Raji (cell line): ENCODE measurements around the gene RPP38.

Experiments
- POLR2A ChIP-seq: IDR thresholded peaks from 2 replicates; pipeline ENCODE4 v1.6.1; 2011; ENCODE audit warnings: low read depth, low read length, control low read depth; ENCODE audit not compliant: insufficient read depth

The RPP38 gene

DNA sequence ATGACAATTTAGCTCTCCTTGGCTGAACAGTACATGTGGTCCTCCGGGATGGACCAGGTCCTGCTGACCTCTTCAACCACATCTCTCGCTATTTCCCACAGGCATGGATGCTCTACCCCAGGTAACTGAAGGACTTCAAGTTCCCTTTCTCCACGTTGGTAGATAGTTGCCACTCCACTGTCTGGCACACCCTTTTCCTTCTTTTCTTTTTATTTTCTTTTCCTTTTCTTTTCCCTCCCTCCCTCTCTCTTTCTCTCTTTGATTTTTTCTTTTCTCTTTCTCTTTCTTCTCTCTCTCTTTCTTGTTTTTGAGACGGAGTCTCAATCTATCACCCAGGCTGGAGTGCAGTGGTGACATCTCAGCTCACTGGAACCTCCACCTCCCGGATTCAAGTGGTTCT, 5.7 kb upstream of the RPP38 start:
- TF ChIP-seq POLR2A: no peak

DNA sequence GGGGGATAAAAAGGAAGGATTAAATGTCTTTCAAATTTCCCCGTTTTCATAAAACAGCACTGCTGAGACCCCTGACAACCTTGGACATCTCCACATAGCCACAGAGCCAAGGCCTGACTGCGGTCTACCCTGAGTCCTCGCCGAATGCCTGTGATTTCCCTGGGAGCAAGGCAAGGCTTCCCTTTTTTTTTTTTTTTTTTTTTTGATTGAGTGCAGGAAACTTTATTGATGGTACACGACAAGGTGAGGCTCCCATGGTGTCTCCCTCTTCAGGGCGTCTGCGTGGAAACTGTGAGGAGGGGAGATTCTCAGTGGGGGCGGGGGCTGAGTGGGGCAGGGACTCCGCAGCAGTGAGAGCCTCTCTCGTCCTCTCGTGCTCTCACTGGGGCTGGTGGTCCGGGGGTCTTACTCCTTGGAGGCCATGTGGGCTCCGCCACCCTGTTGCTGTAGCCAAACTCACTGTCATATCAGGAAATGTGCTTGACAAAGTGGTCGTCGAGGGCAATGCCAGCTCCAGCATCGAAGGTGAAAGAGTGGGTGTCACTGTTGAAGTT, 4.2 kb upstream of the RPP38 start:
- TF ChIP-seq POLR2A: no peak

DNA sequence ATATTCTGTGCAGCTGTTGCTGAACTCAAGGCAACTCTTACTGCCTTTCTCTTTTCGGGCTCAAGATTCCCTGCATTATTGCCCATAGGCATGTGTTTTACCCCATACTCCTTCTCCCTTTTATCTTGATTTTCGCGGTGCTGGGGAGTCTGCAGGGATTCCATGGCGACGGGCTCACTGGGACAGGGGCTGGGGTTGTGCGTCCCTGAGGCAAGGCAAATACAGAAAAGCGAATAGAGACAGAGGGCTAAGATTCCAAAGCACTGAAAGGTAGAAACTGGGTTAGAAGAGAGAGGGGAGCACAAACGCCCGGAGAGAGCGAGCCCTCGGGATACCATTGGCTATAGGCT, 519 bp upstream of the RPP38 start:
- TF ChIP-seq POLR2A: no peak

DNA sequence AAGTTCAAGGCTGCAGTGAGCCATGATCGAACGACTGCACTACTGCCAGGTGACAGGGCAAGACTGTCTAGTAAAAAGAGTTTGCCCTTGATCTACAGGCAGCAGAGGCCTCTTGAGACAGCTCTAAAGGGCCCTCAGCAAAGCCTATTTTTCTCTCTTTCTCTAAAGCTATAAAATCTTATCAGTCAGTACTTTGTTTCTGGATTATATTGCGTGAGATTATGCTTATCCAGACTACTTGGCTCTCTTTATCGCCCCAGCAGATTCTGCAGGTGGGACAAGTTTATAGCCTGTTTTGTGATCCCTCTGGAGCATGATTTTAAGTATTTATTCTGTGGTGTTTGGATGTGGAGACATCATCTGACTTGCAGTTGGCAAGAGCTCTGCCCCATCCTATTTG, 2.7 kb downstream of the RPP38 start:
- no peak for TF ChIP-seq POLR2A

DNA sequence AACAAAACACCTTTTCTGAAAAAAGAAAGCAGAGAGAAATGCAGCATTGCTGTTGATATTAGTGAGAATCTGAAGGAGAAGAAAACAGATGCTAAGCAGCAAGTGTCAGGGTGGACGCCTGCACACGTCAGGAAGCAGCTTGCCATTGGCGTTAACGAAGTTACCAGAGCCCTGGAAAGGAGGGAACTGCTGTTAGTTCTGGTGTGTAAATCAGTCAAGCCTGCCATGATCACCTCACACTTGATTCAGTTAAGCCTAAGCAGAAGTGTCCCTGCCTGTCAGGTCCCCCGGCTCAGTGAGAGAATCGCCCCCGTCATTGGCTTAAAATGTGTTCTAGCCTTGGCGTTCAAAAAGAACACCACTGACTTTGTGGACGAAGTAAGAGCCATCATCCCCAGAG, 6.4 kb downstream of the RPP38 start:
- no peak for TF ChIP-seq POLR2A

DNA sequence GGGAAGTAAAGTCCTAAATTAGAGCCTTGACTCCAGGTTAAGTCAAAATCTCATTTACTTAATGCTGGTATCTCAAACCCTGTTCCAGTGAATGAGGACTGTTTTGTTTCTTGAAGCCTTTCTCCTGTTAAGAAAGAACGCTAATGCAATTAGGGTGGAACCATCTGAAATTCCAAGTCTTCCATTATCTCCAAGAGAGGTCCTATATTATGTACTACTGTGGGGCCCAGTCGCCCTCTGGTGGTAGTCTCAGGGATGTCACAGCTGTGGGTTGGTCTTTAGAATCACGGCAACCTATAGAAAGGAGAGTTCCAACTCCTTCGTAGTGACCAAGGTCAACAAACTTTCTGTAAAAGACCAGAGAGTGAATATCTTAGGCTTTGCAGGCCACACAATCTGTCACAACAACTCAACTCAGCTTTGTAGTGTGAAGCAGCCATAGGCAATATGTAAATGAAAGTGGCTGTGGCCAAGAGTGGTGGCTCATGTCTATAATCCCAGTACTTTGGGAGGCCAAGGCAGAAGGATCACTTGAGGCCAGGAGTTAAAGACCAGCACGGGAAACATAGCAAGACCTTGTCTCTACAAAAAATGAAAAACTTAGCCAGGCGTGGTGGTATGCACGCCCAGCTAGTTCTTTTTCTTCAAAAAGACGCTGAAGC, 9.3 kb downstream of the RPP38 start:
- no peak for TF ChIP-seq POLR2A

DNA sequence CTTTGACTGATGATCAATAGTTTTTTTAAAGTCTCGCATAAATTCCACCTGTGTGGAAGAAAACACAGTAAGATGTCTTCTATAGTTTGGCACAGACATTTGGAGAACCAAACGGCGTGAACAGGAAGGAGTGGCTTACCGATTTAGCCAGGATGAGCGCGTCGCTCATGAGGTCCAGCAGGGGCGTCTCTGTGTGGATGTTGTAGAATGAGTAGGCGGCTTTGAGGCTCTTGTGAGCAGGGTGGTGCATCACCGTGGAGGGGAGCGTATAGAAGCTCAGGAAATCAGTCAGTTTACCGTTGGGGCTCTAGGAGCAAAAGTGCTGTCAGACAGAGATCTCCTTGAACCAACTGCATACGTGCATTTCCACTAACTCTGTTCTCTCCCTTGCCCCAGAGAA, 15.5 kb downstream of the RPP38 start:
- TF ChIP-seq POLR2A: no peak

DNA sequence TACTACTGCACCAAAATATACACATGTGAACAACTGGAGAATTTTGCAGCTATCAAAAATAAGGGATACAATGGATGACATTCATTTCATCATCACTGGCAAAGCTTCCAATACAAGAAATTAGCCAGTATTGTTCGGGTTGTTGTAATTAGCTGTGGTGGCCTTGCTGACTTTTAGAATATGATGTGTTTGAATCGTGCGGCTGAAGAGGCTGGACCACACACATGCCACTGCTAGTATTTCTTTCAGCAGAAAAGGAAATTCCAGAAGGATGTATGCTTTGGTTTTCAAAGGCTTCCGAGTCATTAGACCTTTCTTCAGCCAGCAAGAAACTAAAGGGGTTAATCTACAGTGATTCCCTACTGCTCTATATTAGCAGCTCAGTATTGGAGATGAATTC, 16.6 kb downstream of the RPP38 start:
- no peak for TF ChIP-seq POLR2A

DNA sequence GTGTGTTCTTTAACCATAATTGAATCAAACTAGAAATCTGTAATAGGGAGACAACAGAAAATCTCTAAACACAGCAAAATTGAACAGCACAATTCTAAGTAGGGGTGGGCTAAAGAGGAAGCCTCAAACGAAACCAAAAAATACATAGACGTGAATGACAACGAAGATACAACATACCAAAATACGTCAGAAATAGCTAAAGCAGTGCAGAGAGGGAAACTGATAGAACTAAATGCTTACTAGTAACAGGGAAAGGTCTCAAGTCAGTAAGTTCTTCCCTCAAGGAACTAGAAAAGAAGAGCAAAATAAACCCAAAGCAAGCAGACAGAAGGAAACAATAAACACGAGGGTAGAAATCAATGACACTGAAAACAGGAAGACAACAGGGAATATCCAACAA, 19.1 kb downstream of the RPP38 start:
- no peak for TF ChIP-seq POLR2A

DNA sequence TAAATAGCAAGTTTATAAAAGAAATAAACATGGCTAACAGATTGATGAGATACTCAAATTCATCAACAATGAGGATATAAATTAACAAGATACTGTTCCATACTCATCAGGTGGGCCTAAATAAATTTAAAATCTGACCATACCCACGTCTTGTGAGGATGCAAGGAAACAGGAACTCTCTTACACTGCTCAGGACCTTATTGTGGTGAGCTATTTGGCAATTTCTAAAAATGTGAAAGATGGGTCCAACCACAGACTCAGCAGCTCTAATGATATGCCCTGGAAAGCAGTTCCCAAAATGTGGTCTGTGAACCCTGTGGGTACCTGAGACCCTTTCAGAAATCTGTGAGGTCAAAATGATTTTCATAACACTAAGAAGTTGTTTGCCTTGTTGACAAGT, 21.5 kb downstream of the RPP38 start:
- no peak for TF ChIP-seq POLR2A

DNA sequence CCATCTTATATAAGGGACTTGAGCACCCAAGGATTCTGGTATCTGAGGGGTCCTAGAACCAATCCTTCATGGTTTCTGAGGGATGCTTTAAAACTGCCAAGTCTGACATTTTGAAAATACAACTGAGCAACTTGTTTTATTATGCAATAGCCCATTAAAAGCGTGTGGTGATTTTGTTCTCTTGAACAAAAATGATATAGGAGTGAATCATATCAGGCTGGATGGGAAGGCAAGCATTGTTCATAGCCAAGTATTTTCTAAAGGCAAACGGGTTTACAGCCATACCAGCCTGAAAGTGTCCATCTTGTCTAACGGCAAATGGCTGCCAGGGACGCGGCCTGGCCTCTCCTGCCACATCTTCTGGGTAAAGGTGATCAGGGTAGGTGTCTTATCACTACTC, 23.4 kb downstream of the RPP38 start:
- TF ChIP-seq POLR2A: no peak

DNA sequence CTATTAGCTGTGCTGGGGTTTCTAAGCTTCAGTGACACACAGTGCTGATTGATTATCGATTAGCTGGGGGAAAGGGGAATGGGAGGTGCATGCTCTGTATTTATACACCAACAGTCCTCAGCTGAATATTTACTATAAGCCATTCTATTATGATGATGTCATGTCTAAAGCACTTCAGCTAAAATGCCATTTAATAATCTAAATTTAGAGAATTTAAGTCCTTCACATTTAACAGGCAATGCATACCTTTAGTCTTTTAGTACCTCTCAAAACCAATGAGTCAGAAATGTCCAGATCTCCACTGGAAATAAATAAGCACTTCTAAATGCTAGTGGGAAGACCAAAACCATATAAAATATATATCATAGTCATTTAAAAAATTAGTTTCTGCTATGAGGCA, 24.6 kb downstream of the RPP38 start:
- TF ChIP-seq POLR2A: no peak

DNA sequence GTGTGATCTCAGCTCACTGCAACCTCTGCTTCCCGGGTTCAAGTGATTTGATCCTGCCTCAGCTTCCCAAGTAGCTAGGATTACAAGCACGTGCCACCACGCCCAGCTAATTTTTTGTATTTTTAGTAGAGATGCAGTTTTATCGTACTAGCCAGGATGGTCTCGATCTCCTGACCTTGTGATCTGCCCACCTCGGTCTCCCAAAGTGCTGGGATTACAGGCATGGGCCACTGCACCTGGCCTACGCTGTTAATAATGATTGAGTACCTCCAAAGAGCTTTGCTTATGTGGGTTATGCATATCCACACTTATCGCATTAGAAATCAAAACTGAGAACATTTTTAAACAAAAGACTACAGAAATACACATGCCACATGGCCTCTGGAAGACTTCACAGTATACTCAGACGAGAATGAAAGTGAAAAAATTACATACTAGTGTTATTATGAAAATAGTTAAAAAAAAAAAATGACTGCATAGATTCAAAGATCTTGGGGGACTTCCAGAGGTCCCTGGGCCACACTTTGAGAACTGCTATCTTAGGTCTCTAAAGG, 25.4 kb downstream of the RPP38 start:
- TF ChIP-seq POLR2A: no peak

DNA sequence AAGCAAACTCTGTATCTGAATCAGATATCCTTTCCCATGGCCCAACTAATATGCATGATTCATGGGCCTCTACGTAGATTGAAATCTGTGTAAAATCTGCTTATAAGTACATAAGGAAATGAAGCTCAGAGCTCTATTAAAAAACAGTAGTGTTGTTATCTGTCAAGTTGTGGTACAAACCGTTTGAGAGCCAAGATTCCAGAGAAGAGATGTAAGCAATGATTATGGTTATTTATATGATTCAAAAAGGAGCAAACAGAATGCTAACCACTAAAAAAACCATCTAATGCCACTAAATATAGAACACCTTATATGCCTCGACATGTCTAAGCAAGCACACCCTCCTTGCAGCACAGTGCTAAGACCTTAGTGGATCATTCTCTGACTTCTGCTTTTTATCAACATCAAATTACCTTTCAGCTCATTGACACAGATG, 26.6 kb downstream of the RPP38 start:
- no peak for TF ChIP-seq POLR2A

DNA sequence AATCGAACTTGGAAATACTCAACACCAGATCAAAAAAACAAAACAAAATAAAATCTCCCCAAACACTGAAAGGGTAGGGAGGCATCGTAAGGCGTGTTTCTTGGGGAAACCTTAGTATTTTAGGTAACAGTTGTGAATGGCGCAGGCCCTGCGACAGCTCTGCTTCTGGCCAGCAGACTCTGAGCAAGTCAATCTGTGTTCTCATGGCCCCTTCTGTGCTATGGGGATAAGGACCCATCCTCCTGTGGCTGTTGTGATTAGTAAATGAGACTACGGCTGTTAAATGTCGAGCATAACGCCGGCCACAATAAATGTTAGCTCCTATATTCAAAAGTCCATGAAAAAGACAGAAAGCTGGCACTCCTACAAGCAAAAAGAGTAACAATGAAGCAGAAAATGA, 27.0 kb downstream of the RPP38 start:
- no peak for TF ChIP-seq POLR2A

DNA sequence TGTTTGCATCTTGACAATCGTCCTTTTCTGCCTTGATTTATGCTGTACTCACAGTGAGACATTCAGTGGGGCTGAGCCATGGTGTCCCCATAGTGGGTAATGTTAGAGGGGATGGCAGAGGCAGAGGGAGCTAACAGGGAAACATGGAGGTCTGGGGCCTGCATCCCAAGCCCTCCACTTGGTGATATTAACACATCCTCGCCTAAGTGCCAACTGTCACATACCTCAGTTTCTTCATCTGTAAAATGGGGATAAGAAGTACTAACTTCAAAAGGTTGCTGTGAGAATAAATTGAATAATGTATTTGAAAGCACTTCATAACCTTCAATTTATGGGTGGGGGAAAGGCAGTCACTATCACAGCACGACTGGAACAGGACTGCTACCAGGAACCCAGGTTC, 27.8 kb downstream of the RPP38 start:
- TF ChIP-seq POLR2A: no peak

DNA sequence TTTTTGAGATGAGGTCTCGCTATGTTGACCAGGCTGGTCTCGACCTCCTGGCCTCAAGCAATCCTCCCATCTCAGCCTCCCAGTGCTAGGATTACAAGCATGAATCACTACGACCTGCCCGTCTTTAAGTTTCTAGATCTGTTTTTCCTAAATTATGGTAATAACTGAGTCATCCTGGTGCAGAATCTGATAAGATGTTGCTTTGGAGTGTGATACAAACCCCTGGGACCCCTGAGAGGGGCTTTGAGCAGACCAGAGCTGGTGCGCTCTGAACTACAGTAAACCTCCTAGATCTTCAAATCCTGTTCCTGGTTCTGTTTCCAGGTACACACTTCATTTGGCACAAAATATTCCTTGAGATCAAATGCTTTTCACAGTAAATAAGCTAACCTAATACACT, 34.2 kb downstream of the RPP38 start:
- no peak for TF ChIP-seq POLR2A
